HepG2 (cell line): ENCODE data around the gene PRTN3. TPM values are rescaled to one million over a fixed set of nuclear protein-coding genes. Genes with fewer than 3 reads are reported as not detected.
A peak's percentile ranks its signal among the peaks of the same experiment; 100 is the strongest.

ENCODE experiments used
- ASH2L ChIP-seq: fragments of 300-600, 200-600 bp; sonication (generic); IDR thresholded peaks from 2 replicates; pipeline ENCODE4 v1.7.0; 2017; ENCODE audit warnings: low read depth, mild to moderate bottlenecking, moderate library complexity, mixed read lengths, low read length; ENCODE audit not compliant: insufficient read length
- ATF7-NPFF ChIP-seq: sonication (generic); formaldehyde crosslinking; IDR thresholded peaks from 2 replicates; pipeline ENCODE4 v1.8.1; 2023; ENCODE audit warnings: mild to moderate bottlenecking, low read depth, missing genetic modification reagents, moderate library complexity
- EHMT2 ChIP-seq: fragments of 200-600 bp; sonication (generic); IDR thresholded peaks from 2 replicates; pipeline ENCODE4 v1.7.0; 2017; ENCODE audit warnings: antibody characterized with exemption, low read depth, low read length, borderline replicate concordance
- HHEX ChIP-seq: IDR thresholded peaks from 2 replicates; pipeline ENCODE4 v1.6.1; 2016; ENCODE audit warnings: control low read depth
- MTF2 ChIP-seq: sonication (generic); formaldehyde crosslinking; IDR thresholded peaks from 2 replicates; pipeline ENCODE4 v1.5.0; 2020; ENCODE audit warnings: missing genetic modification reagents, borderline replicate concordance
- PAWR ChIP-seq: sonication (generic); formaldehyde crosslinking; IDR thresholded peaks from 2 replicates; pipeline ENCODE4 v1.4.0; 2020; ENCODE audit warnings: missing genetic modification reagents, mild to moderate bottlenecking, borderline replicate concordance
- POGZ ChIP-seq: sonication (generic); formaldehyde crosslinking; IDR thresholded peaks from 2 replicates; pipeline ENCODE4 v1.4.0; 2020; ENCODE audit warnings: mild to moderate bottlenecking, missing genetic modification reagents
- PTBP1 ChIP-seq: fragments of 200-400 bp; formaldehyde crosslinking; IDR thresholded peaks from 2 replicates; pipeline ENCODE4 v1.6.1; 2018; ENCODE audit warnings: low read length, low read depth; ENCODE audit not compliant: poor library complexity, severe bottlenecking
- SALL2 ChIP-seq: sonication (generic); formaldehyde crosslinking; IDR thresholded peaks from 2 replicates; pipeline ENCODE4 v1.8.1; 2023; ENCODE audit warnings: mild to moderate bottlenecking, missing genetic modification reagents, inconsistent platforms
- SMYD3 ChIP-seq: sonication (generic); formaldehyde crosslinking; IDR thresholded peaks from 2 replicates; pipeline ENCODE4 v1.8.1; 2023; ENCODE audit warnings: mild to moderate bottlenecking, missing genetic modification reagents
- ZBTB49 ChIP-seq: sonication (generic); formaldehyde crosslinking; IDR thresholded peaks from 2 replicates; pipeline ENCODE4 v1.4.0; 2020; ENCODE audit warnings: missing genetic modification reagents, borderline replicate concordance
- ZKSCAN5 ChIP-seq: sonication (generic); formaldehyde crosslinking; IDR thresholded peaks from 2 replicates; pipeline ENCODE4 v1.5.1; 2020; ENCODE audit warnings: mild to moderate bottlenecking, missing genetic modification reagents
- ZNF260 ChIP-seq: sonication (generic); formaldehyde crosslinking; IDR thresholded peaks from 2 replicates; pipeline ENCODE4 v1.4.0; 2020; ENCODE audit warnings: missing genetic modification reagents, low read depth, mild to moderate bottlenecking, borderline replicate concordance
- ZNF589 ChIP-seq: sonication (generic); formaldehyde crosslinking; conservative IDR thresholded peaks from 2 replicates; pipeline ENCODE4 v1.8.0; 2022; ENCODE audit warnings: mild to moderate bottlenecking, moderate library complexity, missing genetic modification reagents
- ZNF605 ChIP-seq: sonication (generic); formaldehyde crosslinking; IDR thresholded peaks from 2 replicates; pipeline ENCODE4 v1.8.0; 2022; ENCODE audit warnings: mild to moderate bottlenecking, missing genetic modification reagents
- ZNF674 ChIP-seq: sonication (generic); formaldehyde crosslinking; IDR thresholded peaks from 2 replicates; pipeline ENCODE4 v1.5.0; 2020; ENCODE audit warnings: low read depth, mild to moderate bottlenecking, missing genetic modification reagents
- ZNF891 ChIP-seq: sonication (generic); formaldehyde crosslinking; IDR thresholded peaks from 2 replicates; pipeline ENCODE4 v1.5.0; 2020; ENCODE audit warnings: mild to moderate bottlenecking, missing genetic modification reagents
- ZSCAN22 ChIP-seq: sonication (generic); formaldehyde crosslinking; IDR thresholded peaks from 2 replicates; pipeline ENCODE4 v1.4.0; 2020; ENCODE audit warnings: mild to moderate bottlenecking, missing genetic modification reagents
- polyA plus RNA-seq, 8 experiments: library from polyadenylated mRNA; depleted of rRNA in 3 of 8; stranded (reverse) in 7 of 8; unstranded in 1 of 8; fragments of >200 nt; fragmentation: Illumina TruSeq in 4 of 8; extraction: Trizol in 4 of 8; gene quantifications; 2 replicates each; pipeline versions ENCODE4 v1.2.1 to v1.2.3, GENCODE V29; 2011 to 2016; ENCODE audit warnings: low read depth in 4 of 8, missing spikeins in 1 of 8, mixed read lengths in 1 of 8; ENCODE audit not compliant: insufficient read depth in 1 of 8
- total RNA-seq, 5 experiments: library from RNA; depleted of rRNA; stranded (reverse); fragments of >200 nt; fragmentation: Illumina TruSeq; extraction: Trizol; gene quantifications; 2 replicates each; pipeline ENCODE4 v1.2.3, GENCODE V29; 2016; ENCODE audit warnings: low read depth in 1 of 5
- TF ChIP-seq, protein P1 (sequence below): sonication (generic); formaldehyde crosslinking; IDR thresholded peaks from 2 replicates; pipeline ENCODE4 v1.5.0; 2020; ENCODE audit warnings: missing genetic modification reagents, mild to moderate bottlenecking, borderline replicate concordance
- TF ChIP-seq, protein P2 (sequence below): sonication (generic); formaldehyde crosslinking; IDR thresholded peaks from 2 replicates; pipeline ENCODE4 v1.4.0; 2020; ENCODE audit warnings: missing genetic modification reagents
- TF ChIP-seq, protein P3 (sequence below): sonication (generic); formaldehyde crosslinking; IDR thresholded peaks from 2 replicates; pipeline ENCODE4 v1.9.0; 2021; ENCODE audit warnings: missing genetic modification reagents, mild to moderate bottlenecking, borderline replicate concordance

PRTN3 gene
- total and polyA plus RNA-seq, 2 of the 13 experiments (the other 11 are each of a cell fraction or from before 2014, with no cell fraction given): not detected

- no peak for TF ChIP-seq PAWR (CRISPR knock-in tag)
- TF ChIP-seq SALL2 (CRISPR knock-in tag): no peak; the same call in 1 of the 2 replicates
- no peak for TF ChIP-seq MTF2 (CRISPR knock-in tag)
- TF ChIP-seq ZNF891 (CRISPR knock-in tag): no peak; the same call in 1 of the 2 replicates
- no peak for TF ChIP-seq ZNF674 (CRISPR knock-in tag)
- peak; percentile 57; the same call in 1 of the 2 replicates for TF ChIP-seq ZNF605 (CRISPR knock-in tag)
- no peak for TF ChIP-seq ZKSCAN5 (CRISPR knock-in tag)
- TF ChIP-seq HHEX (CRISPR knock-in tag): no peak
- TF ChIP-seq EHMT2: no peak
- TF ChIP-seq, protein P1, sequence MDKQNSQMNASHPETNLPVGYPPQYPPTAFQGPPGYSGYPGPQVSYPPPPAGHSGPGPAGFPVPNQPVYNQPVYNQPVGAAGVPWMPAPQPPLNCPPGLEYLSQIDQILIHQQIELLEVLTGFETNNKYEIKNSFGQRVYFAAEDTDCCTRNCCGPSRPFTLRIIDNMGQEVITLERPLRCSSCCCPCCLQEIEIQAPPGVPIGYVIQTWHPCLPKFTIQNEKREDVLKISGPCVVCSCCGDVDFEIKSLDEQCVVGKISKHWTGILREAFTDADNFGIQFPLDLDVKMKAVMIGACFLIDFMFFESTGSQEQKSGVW: no peak
- no peak for TF ChIP-seq ZSCAN22 (CRISPR knock-in tag)
- no peak for TF ChIP-seq POGZ (CRISPR knock-in tag)
- TF ChIP-seq ZNF589 (CRISPR knock-in tag): no peak
- TF ChIP-seq ZBTB49 (CRISPR knock-in tag): no peak
- peak; percentile 82 for TF ChIP-seq ASH2L
- TF ChIP-seq SMYD3 (CRISPR knock-in tag): peak; percentile 66; the same call in 1 of the 2 replicates
- TF ChIP-seq, protein P2, sequence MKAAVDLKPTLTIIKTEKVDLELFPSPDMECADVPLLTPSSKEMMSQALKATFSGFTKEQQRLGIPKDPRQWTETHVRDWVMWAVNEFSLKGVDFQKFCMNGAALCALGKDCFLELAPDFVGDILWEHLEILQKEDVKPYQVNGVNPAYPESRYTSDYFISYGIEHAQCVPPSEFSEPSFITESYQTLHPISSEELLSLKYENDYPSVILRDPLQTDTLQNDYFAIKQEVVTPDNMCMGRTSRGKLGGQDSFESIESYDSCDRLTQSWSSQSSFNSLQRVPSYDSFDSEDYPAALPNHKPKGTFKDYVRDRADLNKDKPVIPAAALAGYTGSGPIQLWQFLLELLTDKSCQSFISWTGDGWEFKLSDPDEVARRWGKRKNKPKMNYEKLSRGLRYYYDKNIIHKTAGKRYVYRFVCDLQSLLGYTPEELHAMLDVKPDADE (CRISPR knock-in tag): no peak
- peak; percentile 52; the same call in 1 of the 2 replicates for TF ChIP-seq ATF7-NPFF (CRISPR knock-in tag)
- TF ChIP-seq, protein P3, sequence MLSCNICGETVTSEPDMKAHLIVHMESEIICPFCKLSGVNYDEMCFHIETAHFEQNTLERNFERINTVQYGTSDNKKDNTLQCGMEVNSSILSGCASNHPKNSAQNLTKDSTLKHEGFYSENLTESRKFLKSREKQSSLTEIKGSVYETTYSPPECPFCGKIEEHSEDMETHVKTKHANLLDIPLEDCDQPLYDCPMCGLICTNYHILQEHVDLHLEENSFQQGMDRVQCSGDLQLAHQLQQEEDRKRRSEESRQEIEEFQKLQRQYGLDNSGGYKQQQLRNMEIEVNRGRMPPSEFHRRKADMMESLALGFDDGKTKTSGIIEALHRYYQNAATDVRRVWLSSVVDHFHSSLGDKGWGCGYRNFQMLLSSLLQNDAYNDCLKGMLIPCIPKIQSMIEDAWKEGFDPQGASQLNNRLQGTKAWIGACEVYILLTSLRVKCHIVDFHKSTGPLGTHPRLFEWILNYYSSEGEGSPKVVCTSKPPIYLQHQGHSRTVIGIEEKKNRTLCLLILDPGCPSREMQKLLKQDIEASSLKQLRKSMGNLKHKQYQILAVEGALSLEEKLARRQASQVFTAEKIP (CRISPR knock-in tag): no peak
- TF ChIP-seq ZNF260: no peak
- no peak for TF ChIP-seq PTBP1
Observed at GRCh38 chr19:892894-893689, 52.3 kb downstream of the PRTN3 start, which contains the start of the genes MED16 and RNU6-9 (continued).
